DOHH2 (cell line): ENCODE results near the gene ST7.

Source experiments
- H3F3A ChIP-seq: fragments of 200-600 bp; sonication (generic), shearing (Covaris generic); 2 replicates; pipeline ENCODE4 v1.6.0; 2016; ENCODE audit warnings: antibody characterized with exemption, mild to moderate bottlenecking; ENCODE audit not compliant: control insufficient read depth, insufficient read depth
- H3K27ac ChIP-seq: fragments of 200-600 bp; sonication (generic); 2 replicates; pipeline ENCODE4 v1.5.1; 2014; ENCODE audit warnings: low read depth, mild to moderate bottlenecking, low read length, moderate library complexity
- H3K27me3 ChIP-seq: fragments of 200-600 bp; sonication (generic); 2 replicates; pipeline ENCODE4 v1.6.1; 2014; ENCODE audit warnings: mild to moderate bottlenecking, low read length, mixed read lengths; ENCODE audit not compliant: control insufficient read depth
- H3K36me3 ChIP-seq: fragments of 200-600 bp; sonication (generic); 2 replicates; pipeline ENCODE4 v1.6.1; 2014; ENCODE audit warnings: mild to moderate bottlenecking, low read length, moderate library complexity, mixed read lengths; ENCODE audit not compliant: control insufficient read depth
- H3K4me1 ChIP-seq: fragments of 200-600 bp; sonication (generic); 2 replicates; pipeline ENCODE4 v1.6.1; 2014; ENCODE audit warnings: mild to moderate bottlenecking, low read length, mixed read lengths; ENCODE audit not compliant: control insufficient read depth
- H3K4me2 ChIP-seq: fragments of 200-600 bp; sonication (generic); 2 replicates; pipeline ENCODE4 v1.6.0; 2014; ENCODE audit warnings: mild to moderate bottlenecking, low read length, moderate library complexity
- H3K4me3 ChIP-seq: fragments of 200-600 bp; sonication (generic); 2 replicates; pipeline ENCODE4 v1.5.1; 2014; ENCODE audit warnings: mild to moderate bottlenecking, low read length, mixed read lengths
- H3K79me2 ChIP-seq: fragments of 200-600 bp; sonication (generic); 2 replicates; pipeline ENCODE4 v1.6.1; 2014; ENCODE audit warnings: mild to moderate bottlenecking, low read length, mixed read lengths; ENCODE audit not compliant: control insufficient read depth
- H3K9me2 ChIP-seq: fragments of 200-600 bp; sonication (generic); replicated peaks from 2 replicates; pipeline ENCODE4 v1.6.1; 2014; ENCODE audit warnings: mild to moderate bottlenecking, low read length, mixed read lengths; ENCODE audit not compliant: control insufficient read depth
- H3K9me3 ChIP-seq: fragments of 200-600 bp; sonication (generic); 2 replicates; pipeline ENCODE4 v1.6.1; 2014; ENCODE audit warnings: antibody characterized with exemption, low read length, mixed read lengths; ENCODE audit not compliant: control insufficient read depth, insufficient read depth
- H4K20me1 ChIP-seq: fragments of 200-600 bp; sonication (generic); 2 replicates; pipeline ENCODE4 v1.6.0; 2014; ENCODE audit warnings: low read depth, mild to moderate bottlenecking, antibody characterized with exemption, low read length, moderate library complexity; ENCODE audit not compliant: control insufficient read depth, insufficient read depth
- CTCF ChIP-seq: fragments of 200-600 bp; sonication (generic); IDR thresholded peaks from one replicate; pipeline ENCODE4 v1.5.1; 2014; ENCODE audit warnings: antibody characterized with exemption, mild to moderate bottlenecking, low read depth, low read length; ENCODE audit not compliant: poor library complexity, severe bottlenecking
- EZH2phosphoT487 ChIP-seq: fragments of 200-600 bp; sonication (generic); IDR thresholded peaks from 2 replicates; pipeline ENCODE4 v1.6.1; 2017; ENCODE audit warnings: borderline replicate concordance, mild to moderate bottlenecking, antibody characterized with exemption, low read length, moderate library complexity, mixed read lengths

The ST7 gene

GRCh38 chr7:117176206-117176605 lies 222.9 kb downstream of the ST7 start:
- H3K36me3 ChIP-seq: no peaks in the 10 kb centered on the region

GRCh38 chr7:117178600-117178999 lies 225.3 kb downstream of the ST7 start:
- no peak for TF ChIP-seq EZH2phosphoT487
- TF ChIP-seq CTCF: no peak
- H3K79me2 ChIP-seq: no peaks in the 10 kb centered on the region
- H3F3A ChIP-seq: no peaks in the 10 kb centered on the region
- no peaks in the 10 kb centered on the region for H4K20me1 ChIP-seq
- no peak overlapping the region for H3K27ac ChIP-seq
- H3K27me3 ChIP-seq: no peaks in the 10 kb centered on the region
- no peak overlapping the region for H3K4me3 ChIP-seq
- no peaks in the 10 kb centered on the region for H3K4me1 ChIP-seq
- no peaks in the 10 kb centered on the region for H3K36me3 ChIP-seq
- H3K9me2 ChIP-seq: no peaks in the 10 kb centered on the region
- H3K9me3 ChIP-seq: no peaks in the 10 kb centered on the region
- no peak overlapping the region for H3K4me2 ChIP-seq

More at GRCh38 chr7:117176206-117176605, 222.9 kb downstream of the ST7 start:
- Histone ChIP-seq H3K4me2 (no peak overlapping the region), H3K9me3 (no peaks in the 10 kb centered on the region), H3K9me2 (no peaks in the 10 kb centered on the region), H3K79me2 (no peaks in the 10 kb centered on the region), H3K27me3 (no peaks in the 10 kb centered on the region), H3K4me3 (no peak overlapping the region), H3K4me1 (no peaks in the 10 kb centered on the region), H4K20me1 (no peaks in the 10 kb centered on the region), H3F3A (no peaks in the 10 kb centered on the region), H3K27ac (no peak overlapping the region)
- TF ChIP-seq CTCF (no peak), EZH2phosphoT487 (no peak)

GRCh38 chr7:117179701-117180100 lies 226.4 kb downstream of the ST7 start:
- no peak overlapping the region for H3K27ac ChIP-seq
- H3K27me3 ChIP-seq: no peaks in the 10 kb centered on the region
- H4K20me1 ChIP-seq: no peaks in the 10 kb centered on the region
- H3K4me3 ChIP-seq: no peak overlapping the region
- H3K36me3 ChIP-seq: no peaks in the 10 kb centered on the region
- no peaks in the 10 kb centered on the region for H3K9me3 ChIP-seq
- no peaks in the 10 kb centered on the region for H3F3A ChIP-seq
- no peaks in the 10 kb centered on the region for H3K4me1 ChIP-seq
- H3K4me2 ChIP-seq: no peak overlapping the region
- H3K9me2 ChIP-seq: no peaks in the 10 kb centered on the region
- no peak for TF ChIP-seq CTCF
- no peak for TF ChIP-seq EZH2phosphoT487
- no peaks in the 10 kb centered on the region for H3K79me2 ChIP-seq

- TF ChIP-seq CTCF (no peak), EZH2phosphoT487 (no peak)
- Histone ChIP-seq H3K9me3 (no peaks in the 10 kb centered on the region), H3F3A (no peaks in the 10 kb centered on the region), H3K4me2 (no peak overlapping the region), H3K36me3 (no peaks in the 10 kb centered on the region), H3K4me1 (no peaks in the 10 kb centered on the region), H3K4me3 (no peak overlapping the region), H3K9me2 (no peaks in the 10 kb centered on the region), H4K20me1 (no peaks in the 10 kb centered on the region), H3K27me3 (no peaks in the 10 kb centered on the region), H3K79me2 (no peaks in the 10 kb centered on the region), H3K27ac (no peak overlapping the region)
These were observed 230.4 kb downstream of the ST7 start for GRCh38 chr7:117183729-117184128.
